ENCODE results near the gene ADK.

Gene ADK

GRCh38 chr10:74733612-74734011, 582.6 kb downstream of the ADK start:
- DNase-seq, result no peak
- Histone ChIP-seq H3K4me3 (ENCODE audit: insufficient read depth, low read depth, low read length, poor library complexity, severe bottlenecking) (no peak overlapping the region), H3K9me3 (ENCODE audit: control insufficient read depth, low read length) (no peaks in the 10 kb centered on the region), H3K4me1 (ENCODE audit: control insufficient read depth, insufficient read depth, low read length, poor library complexity, severe bottlenecking) (peaks cover 1% of the 10 kb centered on the region), H3K27ac (ENCODE audit: insufficient read depth, low read length, poor library complexity, severe bottlenecking) (no peak overlapping the region), H3K36me3 (ENCODE audit: control insufficient read depth, insufficient read depth, low read length) (no peaks in the 10 kb centered on the region), H3K27me3 (replicated peaks; ENCODE audit: control insufficient read depth, insufficient read depth, low read length, poor library complexity, severe bottlenecking) (no peaks in the 10 kb centered on the region)

GRCh38 chr10:74736029-74736428, 585.0 kb downstream of the ADK start:
- H3K4me1 ChIP-seq (ENCODE audit: control insufficient read depth, insufficient read depth, low read length, poor library complexity, severe bottlenecking), result peaks cover 8% of the 10 kb centered on the region
- DNase-seq, result no peak
- H3K27ac ChIP-seq (ENCODE audit: insufficient read depth, low read length, poor library complexity, severe bottlenecking), result no peak overlapping the region
- no peaks in the 10 kb centered on the region for H3K27me3 ChIP-seq (replicated peaks; ENCODE audit: control insufficient read depth, insufficient read depth, low read length, poor library complexity, severe bottlenecking)
- H3K4me3 ChIP-seq (ENCODE audit: insufficient read depth, low read depth, low read length, poor library complexity, severe bottlenecking), result no peak overlapping the region
- no peaks in the 10 kb centered on the region for H3K9me3 ChIP-seq (ENCODE audit: control insufficient read depth, low read length)
- no peaks in the 10 kb centered on the region for H3K36me3 ChIP-seq (ENCODE audit: control insufficient read depth, insufficient read depth, low read length)

- Histone ChIP-seq H3K4me1 (ENCODE audit: control insufficient read depth, insufficient read depth, low read length, poor library complexity, severe bottlenecking) (peaks cover 8% of the 10 kb centered on the region), H3K27me3 (replicated peaks; ENCODE audit: control insufficient read depth, insufficient read depth, low read length, poor library complexity, severe bottlenecking) (no peaks in the 10 kb centered on the region), H3K9me3 (ENCODE audit: control insufficient read depth, low read length) (no peaks in the 10 kb centered on the region), H3K4me3 (ENCODE audit: insufficient read depth, low read depth, low read length, poor library complexity, severe bottlenecking) (no peak overlapping the region), H3K36me3 (ENCODE audit: control insufficient read depth, insufficient read depth, low read length) (no peaks in the 10 kb centered on the region), H3K27ac (ENCODE audit: insufficient read depth, low read length, poor library complexity, severe bottlenecking) (no peak overlapping the region)
- DNase-seq, result no peak
Measured at GRCh38 chr10:74738052-74738451, 587.0 kb downstream of the ADK start.

- H3K36me3 ChIP-seq (ENCODE audit: control insufficient read depth, insufficient read depth, low read length), result no peaks in the 10 kb centered on the region
- no peaks in the 10 kb centered on the region for H3K27me3 ChIP-seq (replicated peaks; ENCODE audit: control insufficient read depth, insufficient read depth, low read length, poor library complexity, severe bottlenecking)
- DNase-seq, result no peak
- no peaks in the 10 kb centered on the region for H3K9me3 ChIP-seq (ENCODE audit: control insufficient read depth, low read length)
- H3K4me3 ChIP-seq (ENCODE audit: insufficient read depth, low read depth, low read length, poor library complexity, severe bottlenecking), result no peak overlapping the region
- H3K4me1 ChIP-seq (ENCODE audit: control insufficient read depth, insufficient read depth, low read length, poor library complexity, severe bottlenecking), result peaks cover 8% of the 10 kb centered on the region
- H3K27ac ChIP-seq (ENCODE audit: insufficient read depth, low read length, poor library complexity, severe bottlenecking), result no peak overlapping the region
Measured at GRCh38 chr10:74738542-74738941, 587.5 kb downstream of the ADK start.

- Histone ChIP-seq H3K4me1 (ENCODE audit: control insufficient read depth, insufficient read depth, low read length, poor library complexity, severe bottlenecking) (peaks cover 8% of the 10 kb centered on the region), H3K9me3 (ENCODE audit: control insufficient read depth, low read length) (no peaks in the 10 kb centered on the region), H3K27me3 (replicated peaks; ENCODE audit: control insufficient read depth, insufficient read depth, low read length, poor library complexity, severe bottlenecking) (no peaks in the 10 kb centered on the region), H3K4me3 (ENCODE audit: insufficient read depth, low read depth, low read length, poor library complexity, severe bottlenecking) (no peak overlapping the region), H3K36me3 (ENCODE audit: control insufficient read depth, insufficient read depth, low read length) (no peaks in the 10 kb centered on the region), H3K27ac (ENCODE audit: insufficient read depth, low read length, poor library complexity, severe bottlenecking) (no peak overlapping the region)
- DNase-seq, result no peak
Measured at GRCh38 chr10:74738985-74739567, 588.1 kb downstream of the ADK start.

- Histone ChIP-seq H3K4me3 (ENCODE audit: insufficient read depth, low read depth, low read length, poor library complexity, severe bottlenecking) (no peak overlapping the region), H3K27me3 (replicated peaks; ENCODE audit: control insufficient read depth, insufficient read depth, low read length, poor library complexity, severe bottlenecking) (no peaks in the 10 kb centered on the region), H3K36me3 (ENCODE audit: control insufficient read depth, insufficient read depth, low read length) (no peaks in the 10 kb centered on the region), H3K27ac (ENCODE audit: insufficient read depth, low read length, poor library complexity, severe bottlenecking) (no peak overlapping the region), H3K4me1 (ENCODE audit: control insufficient read depth, insufficient read depth, low read length, poor library complexity, severe bottlenecking) (peaks cover 8% of the 10 kb centered on the region), H3K9me3 (ENCODE audit: control insufficient read depth, low read length) (no peaks in the 10 kb centered on the region)
- no peak for DNase-seq
Measured at GRCh38 chr10:74743401-74743800, 592.4 kb downstream of the ADK start.

- no peak overlapping the region for H3K27ac ChIP-seq (ENCODE audit: insufficient read depth, low read length, poor library complexity, severe bottlenecking)
- DNase-seq, result no peak
- H3K36me3 ChIP-seq (ENCODE audit: control insufficient read depth, insufficient read depth, low read length), result no peaks in the 10 kb centered on the region
- H3K9me3 ChIP-seq (ENCODE audit: control insufficient read depth, low read length), result no peaks in the 10 kb centered on the region
- H3K27me3 ChIP-seq (replicated peaks; ENCODE audit: control insufficient read depth, insufficient read depth, low read length, poor library complexity, severe bottlenecking), result no peaks in the 10 kb centered on the region
- no peaks in the 10 kb centered on the region for H3K4me1 ChIP-seq (ENCODE audit: control insufficient read depth, insufficient read depth, low read length, poor library complexity, severe bottlenecking)
- no peak overlapping the region for H3K4me3 ChIP-seq (ENCODE audit: insufficient read depth, low read depth, low read length, poor library complexity, severe bottlenecking)
Measured at GRCh38 chr10:74745449-74745848, 594.4 kb downstream of the ADK start.

- Histone ChIP-seq H3K27ac (ENCODE audit: insufficient read depth, low read length, poor library complexity, severe bottlenecking) (no peak overlapping the region), H3K4me1 (ENCODE audit: control insufficient read depth, insufficient read depth, low read length, poor library complexity, severe bottlenecking) (no peaks in the 10 kb centered on the region), H3K9me3 (ENCODE audit: control insufficient read depth, low read length) (no peaks in the 10 kb centered on the region), H3K36me3 (ENCODE audit: control insufficient read depth, insufficient read depth, low read length) (no peaks in the 10 kb centered on the region), H3K27me3 (replicated peaks; ENCODE audit: control insufficient read depth, insufficient read depth, low read length, poor library complexity, severe bottlenecking) (no peaks in the 10 kb centered on the region), H3K4me3 (ENCODE audit: insufficient read depth, low read depth, low read length, poor library complexity, severe bottlenecking) (no peak overlapping the region)
- no peak for DNase-seq
Measured at GRCh38 chr10:74746813-74747212, 595.8 kb downstream of the ADK start.

GRCh38 chr10:74748468-74749031, 597.5 kb downstream of the ADK start:
- Histone ChIP-seq H3K4me3 (ENCODE audit: insufficient read depth, low read depth, low read length, poor library complexity, severe bottlenecking) (no peak overlapping the region), H3K27me3 (replicated peaks; ENCODE audit: control insufficient read depth, insufficient read depth, low read length, poor library complexity, severe bottlenecking) (no peaks in the 10 kb centered on the region), H3K36me3 (ENCODE audit: control insufficient read depth, insufficient read depth, low read length) (no peaks in the 10 kb centered on the region), H3K9me3 (ENCODE audit: control insufficient read depth, low read length) (no peaks in the 10 kb centered on the region), H3K4me1 (ENCODE audit: control insufficient read depth, insufficient read depth, low read length, poor library complexity, severe bottlenecking) (no peaks in the 10 kb centered on the region), H3K27ac (ENCODE audit: insufficient read depth, low read length, poor library complexity, severe bottlenecking) (no peak overlapping the region)
- DNase-seq, result no peak

GRCh38 chr10:74750848-74751274, 599.8 kb downstream of the ADK start:
- Histone ChIP-seq H3K36me3 (ENCODE audit: control insufficient read depth, insufficient read depth, low read length) (no peaks in the 10 kb centered on the region), H3K4me3 (ENCODE audit: insufficient read depth, low read depth, low read length, poor library complexity, severe bottlenecking) (no peak overlapping the region), H3K4me1 (ENCODE audit: control insufficient read depth, insufficient read depth, low read length, poor library complexity, severe bottlenecking) (no peaks in the 10 kb centered on the region), H3K9me3 (ENCODE audit: control insufficient read depth, low read length) (no peaks in the 10 kb centered on the region), H3K27ac (ENCODE audit: insufficient read depth, low read length, poor library complexity, severe bottlenecking) (no peak overlapping the region), H3K27me3 (replicated peaks; ENCODE audit: control insufficient read depth, insufficient read depth, low read length, poor library complexity, severe bottlenecking) (no peaks in the 10 kb centered on the region)
- no peak for DNase-seq

Measured in effector memory CD4-positive, alpha-beta T cell (primary cell).